Naive thymus-derived CD8-positive, alpha-beta T cell (primary cell): ENCODE measurements around the gene PLXNA2. TPM values are rescaled to one million over a fixed set of nuclear protein-coding genes. Genes with fewer than 3 reads are reported as not detected.
A peak's percentile ranks its signal among the peaks of the same experiment; 100 is the strongest.

Experiments used
- ATAC-seq, 2 donors: fragments of 150-1000 bp; cut with Tn5 transposase in 1 of 2; sonication (Bioruptor Pico), chemical (Tn5 transposase) in 1 of 2; 1 replicate in 1 of 2; 2 replicates in 1 of 2; pipeline ENCODE4 v1.10.0; 2021; ENCODE audit warnings: mild to moderate bottlenecking in 2 of 2, moderate library complexity in 2 of 2
- POLR2A ChIA-PET: fragments of 350-600 bp; sonication (Branson Sonifier 250); formaldehyde crosslinking; loops from one replicate; lab custom pipeline; 2021; ENCODE audit warnings: antibody characterized with exemption; lab: Charles Lee
- DNase-seq, 10 donors: peaks; one replicate each; pipeline versions ENCODE4 v3.0.0 to v3.0.0-alpha.2; 2020 to 2022
- H3K27ac Mint-ChIP-seq, 10 donors: one replicate each; pipeline ENCODE4 v1.8.0; 2020 to 2022; ENCODE audit warnings: mild to moderate bottlenecking in 10 of 10, mixed read lengths in 10 of 10, moderate library complexity in 4 of 10, inconsistent platforms in 1 of 10
- H3K27me3 Mint-ChIP-seq, 5 donors: one replicate each; pipeline ENCODE4 v1.8.0; 2021 to 2022; ENCODE audit warnings: mixed read lengths in 5 of 5
- H3K36me3 Mint-ChIP-seq, 3 donors: one replicate each; pipeline ENCODE4 v1.8.0; 2020 to 2022; ENCODE audit warnings: mixed read lengths in 3 of 3, mild to moderate bottlenecking in 2 of 3, inconsistent platforms in 1 of 3
- H3K4me1 Mint-ChIP-seq, 4 donors: one replicate each; pipeline ENCODE4 v1.8.0; 2021 to 2022; ENCODE audit warnings: mixed read lengths in 4 of 4
- H3K4me3 Mint-ChIP-seq, 10 donors: one replicate each; pipeline ENCODE4 v1.8.0; 2020 to 2022; ENCODE audit warnings: mild to moderate bottlenecking in 10 of 10, mixed read lengths in 10 of 10, moderate library complexity in 6 of 10, inconsistent platforms in 1 of 10
- H3K9me3 Mint-ChIP-seq, 9 donors: one replicate each; pipeline ENCODE4 v1.8.0; 2020 to 2022; ENCODE audit warnings: mixed read lengths in 9 of 9, mild to moderate bottlenecking in 3 of 9, inconsistent platforms in 1 of 9, moderate library complexity in 1 of 9
- polyA plus RNA-seq, 3 donors: library from polyadenylated mRNA; unstranded; fragments of 300-500 nt; fragmentation: Illumina TruSeq; gene quantifications; one replicate each; pipeline ENCODE4 v1.2.3, GENCODE V29; 2021
- total RNA-seq, 8 experiments: library from RNA in 2 of 8; stranded (reverse) in 2 of 8; gene quantifications; one replicate each; pipeline ENCODE4 v1.2.3 and lab custom pipeline; 2021 to 2026

PLXNA2 gene
- total and polyA plus RNA-seq, 5 experiments from 2014 or later = 0.06 to 7.7 (median 0.14) TPM

- H3K4me3 Mint-ChIP-seq = no peak overlapping the region
- peaks cover 0 to 4% (median 0%) of the 10 kb centered on the region in 5 donors for H3K27me3 Mint-ChIP-seq
- H3K36me3 Mint-ChIP-seq = peaks cover 0 to 2% (median 0%) of the 10 kb centered on the region in 3 donors
- ATAC-seq = no peak
- no peaks in the 10 kb centered on the region for H3K9me3 Mint-ChIP-seq
- no peak for DNase-seq
- H3K27ac Mint-ChIP-seq = no peak overlapping the region
- POLR2A ChIA-PET = no interaction called here
- H3K4me1 Mint-ChIP-seq = peaks cover 0 to 4% (median 0%) of the 10 kb centered on the region in 4 donors
Observed at GRCh38 chr1:208051651-208052050, 192.5 kb downstream of the PLXNA2 start.

GRCh38 chr1:208048904-208049303 lies 195.3 kb downstream of the PLXNA2 start:
- Mint-ChIP-seq H3K4me3 (no peak overlapping the region), H3K27ac (no peak overlapping the region), H3K27me3 (peaks cover 0 to 4% (median 0%) of the 10 kb centered on the region in 5 donors), H3K4me1 (peaks cover 0 to 9% (median 4%) of the 10 kb centered on the region in 4 donors), H3K9me3 (no peaks in the 10 kb centered on the region), H3K36me3 (peaks cover 0 to 2% (median 0%) of the 10 kb centered on the region in 3 donors)
- DNase-seq (no peak), ATAC-seq (no peak)
- POLR2A ChIA-PET = no interaction called here

- no peak overlapping the region for H3K27ac Mint-ChIP-seq
- ATAC-seq = no peak
- H3K4me3 Mint-ChIP-seq = no peak overlapping the region
- H3K27me3 Mint-ChIP-seq = peaks cover 0 to 4% (median 0%) of the 10 kb centered on the region in 5 donors
- H3K9me3 Mint-ChIP-seq = no peaks in the 10 kb centered on the region
- POLR2A ChIA-PET = no interaction called here
- DNase-seq = no peak
- peaks cover 0 to 2% (median 0%) of the 10 kb centered on the region in 3 donors for H3K36me3 Mint-ChIP-seq
- peaks cover 0 to 12% (median 4%) of the 10 kb centered on the region in 4 donors for H3K4me1 Mint-ChIP-seq
Observed at GRCh38 chr1:208047975-208048374, 196.2 kb downstream of the PLXNA2 start.

GRCh38 chr1:208047476-208047934 lies 196.7 kb downstream of the PLXNA2 start:
- H3K27me3 Mint-ChIP-seq = peaks cover 0 to 4% (median 0%) of the 10 kb centered on the region in 5 donors
- peaks cover 0 to 2% (median 0%) of the 10 kb centered on the region in 3 donors for H3K36me3 Mint-ChIP-seq
- no peak for ATAC-seq
- POLR2A ChIA-PET = no interaction called here
- no peaks in the 10 kb centered on the region for H3K9me3 Mint-ChIP-seq
- no peak overlapping the region for H3K27ac Mint-ChIP-seq
- no peak for DNase-seq
- no peak overlapping the region for H3K4me3 Mint-ChIP-seq
- H3K4me1 Mint-ChIP-seq = peaks cover 0 to 12% (median 4%) of the 10 kb centered on the region in 4 donors

- POLR2A ChIA-PET = no interaction called here
- DNase-seq = no peak
- H3K4me3 Mint-ChIP-seq = no peak overlapping the region
- peaks cover 0 to 4% (median 0%) of the 10 kb centered on the region in 5 donors for H3K27me3 Mint-ChIP-seq
- no peaks in the 10 kb centered on the region for H3K36me3 Mint-ChIP-seq
- ATAC-seq = no peak
- no peaks in the 10 kb centered on the region for H3K9me3 Mint-ChIP-seq
- H3K4me1 Mint-ChIP-seq = peaks cover 0 to 12% (median 4%) of the 10 kb centered on the region in 4 donors
- H3K27ac Mint-ChIP-seq = peak overlapping the region in 1 of 10 donors; percentile 2
Observed at GRCh38 chr1:208045463-208046260, 198.5 kb downstream of the PLXNA2 start.

GRCh38 chr1:208044589-208045462 lies 199.4 kb downstream of the PLXNA2 start:
- DNase-seq (no peak), ATAC-seq (no peak)
- Mint-ChIP-seq H3K27ac (no peak overlapping the region), H3K36me3 (no peaks in the 10 kb centered on the region), H3K4me1 (peaks cover 0 to 12% (median 4%) of the 10 kb centered on the region in 4 donors), H3K27me3 (peaks cover 0 to 4% (median 0%) of the 10 kb centered on the region in 5 donors), H3K4me3 (no peak overlapping the region), H3K9me3 (no peaks in the 10 kb centered on the region)
- POLR2A ChIA-PET = no interaction called here

- Mint-ChIP-seq H3K27ac (peak overlapping the region in 1 of 10 donors; percentile 63), H3K4me3 (no peak overlapping the region), H3K36me3 (no peaks in the 10 kb centered on the region), H3K4me1 (peaks cover 0 to 12% (median 3%) of the 10 kb centered on the region in 4 donors), H3K27me3 (peaks cover 0 to 4% (median 0%) of the 10 kb centered on the region in 5 donors), H3K9me3 (no peaks in the 10 kb centered on the region)
- DNase-seq (no peak), ATAC-seq (no peak)
- POLR2A ChIA-PET = no interaction called here
Observed at GRCh38 chr1:208043691-208044181, 200.4 kb downstream of the PLXNA2 start.

GRCh38 chr1:208042868-208043267 lies 201.3 kb downstream of the PLXNA2 start:
- H3K4me1 Mint-ChIP-seq = peaks cover 0 to 12% (median 2%) of the 10 kb centered on the region in 4 donors
- DNase-seq (no peak), ATAC-seq (no peak)
- POLR2A ChIA-PET = no interaction called here
- peaks cover 0 to 4% (median 0%) of the 10 kb centered on the region in 5 donors for H3K27me3 Mint-ChIP-seq
- H3K36me3 Mint-ChIP-seq = no peaks in the 10 kb centered on the region
- no peak overlapping the region for H3K27ac Mint-ChIP-seq
- H3K4me3 Mint-ChIP-seq = no peak overlapping the region
- H3K9me3 Mint-ChIP-seq = no peaks in the 10 kb centered on the region

- Mint-ChIP-seq H3K27ac (no peak overlapping the region), H3K4me1 (peaks cover 0 to 12% (median 2%) of the 10 kb centered on the region in 4 donors), H3K4me3 (no peak overlapping the region), H3K27me3 (peaks cover 0 to 4% (median 0%) of the 10 kb centered on the region in 5 donors), H3K36me3 (no peaks in the 10 kb centered on the region), H3K9me3 (no peaks in the 10 kb centered on the region)
- POLR2A ChIA-PET = no interaction called here
- ATAC-seq = no peak
- no peak for DNase-seq
Observed at GRCh38 chr1:208042041-208042615, 202.1 kb downstream of the PLXNA2 start.

- Mint-ChIP-seq H3K4me3 (no peak overlapping the region), H3K9me3 (no peaks in the 10 kb centered on the region), H3K36me3 (no peaks in the 10 kb centered on the region), H3K27me3 (peaks cover 0 to 4% (median 0%) of the 10 kb centered on the region in 5 donors), H3K4me1 (peaks cover 0 to 12% (median 2%) of the 10 kb centered on the region in 4 donors), H3K27ac (peak overlapping the region in 1 of 10 donors; percentile 46)
- no peak for ATAC-seq
- no peak for DNase-seq
- POLR2A ChIA-PET = no interaction called here
Observed at GRCh38 chr1:208041505-208041904, 202.7 kb downstream of the PLXNA2 start.

- Mint-ChIP-seq H3K27me3 (peaks cover 0 to 4% (median 2%) of the 10 kb centered on the region in 5 donors), H3K4me3 (no peak overlapping the region), H3K36me3 (no peaks in the 10 kb centered on the region), H3K4me1 (peaks cover 0 to 12% (median 2%) of the 10 kb centered on the region in 4 donors), H3K9me3 (no peaks in the 10 kb centered on the region), H3K27ac (no peak overlapping the region)
- POLR2A ChIA-PET = no interaction called here
- DNase-seq (no peak), ATAC-seq (no peak)
Observed at GRCh38 chr1:208040821-208041297, 203.3 kb downstream of the PLXNA2 start.
